ENCODE measurements around the gene CACNA1B.
"Not testable (repeated sequence)": the region's sequence is repeated elsewhere in the genome, so short reads cannot be mapped to it uniquely, and the experiment has no call there.

CACNA1B gene

GRCh38 chr9:138120511-138121437 lies 243.2 kb downstream of the CACNA1B start:
- DNase-seq: no peak

DNA sequence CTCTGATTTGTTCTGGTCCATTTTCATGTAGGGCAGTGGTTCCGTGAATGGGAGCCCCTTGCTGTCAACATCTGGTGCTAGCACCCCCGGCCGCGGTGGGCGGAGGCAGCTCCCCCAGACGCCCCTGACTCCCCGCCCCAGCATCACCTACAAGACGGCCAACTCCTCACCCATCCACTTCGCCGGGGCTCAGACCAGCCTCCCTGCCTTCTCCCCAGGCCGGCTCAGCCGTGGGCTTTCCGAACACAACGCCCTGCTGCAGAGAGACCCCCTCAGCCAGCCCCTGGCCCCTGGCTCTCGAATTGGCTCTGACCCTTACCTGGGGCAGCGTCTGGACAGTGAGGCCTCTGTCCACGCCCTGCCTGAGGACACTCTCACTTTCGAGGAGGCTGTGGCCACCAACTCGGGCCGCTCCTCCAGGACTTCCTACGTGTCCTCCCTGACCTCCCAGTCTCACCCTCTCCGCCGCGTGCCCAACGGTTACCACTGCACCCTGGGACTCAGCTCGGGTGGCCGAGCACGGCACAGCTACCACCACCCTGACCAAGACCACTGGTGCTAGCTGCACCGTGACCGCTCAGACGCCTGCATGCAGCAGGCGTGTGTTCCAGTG lies 244.0 kb downstream of the CACNA1B start:
- no peak for DNase-seq

DNA sequence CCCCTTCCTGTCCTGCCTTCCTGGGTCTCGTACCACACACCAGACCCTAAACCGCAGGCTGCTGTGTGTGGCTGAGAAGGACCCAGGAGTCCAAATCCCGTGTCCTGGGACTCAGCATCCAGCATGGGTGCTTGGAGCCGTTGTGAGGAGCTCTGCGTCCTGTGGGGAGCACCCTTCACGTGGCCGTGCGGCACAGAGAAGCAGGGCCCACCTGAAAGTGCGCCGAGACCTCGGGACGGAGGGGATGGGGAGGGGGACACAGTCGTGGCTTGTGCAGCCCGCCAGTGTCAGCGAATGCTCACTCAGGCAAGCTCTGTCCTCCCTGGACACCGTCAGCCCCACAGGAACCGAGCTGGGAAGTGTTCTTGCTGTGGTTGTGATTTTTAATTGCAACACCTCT lies 244.6 kb downstream of the CACNA1B start:
- no peak for DNase-seq

DNA sequence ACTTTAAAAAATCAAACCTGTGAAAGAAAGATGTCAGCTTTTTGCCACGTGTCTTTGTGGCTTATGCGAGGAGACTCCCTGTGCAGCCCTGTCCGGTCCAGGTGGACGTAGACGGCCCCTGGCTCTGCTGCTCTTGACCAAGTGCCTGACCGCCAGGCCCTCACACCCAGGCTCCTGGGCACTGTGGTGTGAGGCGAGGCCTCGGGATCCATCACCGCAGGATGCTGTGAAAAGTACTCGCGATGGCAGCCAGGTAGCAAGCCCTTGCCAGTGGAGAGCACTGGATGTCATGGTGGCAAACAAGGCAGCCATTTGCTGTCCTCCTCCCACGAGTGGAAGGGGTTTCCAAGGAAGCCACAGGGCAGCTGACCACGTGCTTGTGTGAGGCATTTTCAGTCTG lies 245.1 kb downstream of the CACNA1B start:
- DNase-seq: no peak

- DNase-seq: no peak
Observed at GRCh38 chr9:138123086-138123485, 245.5 kb downstream of the CACNA1B start.

DNA sequence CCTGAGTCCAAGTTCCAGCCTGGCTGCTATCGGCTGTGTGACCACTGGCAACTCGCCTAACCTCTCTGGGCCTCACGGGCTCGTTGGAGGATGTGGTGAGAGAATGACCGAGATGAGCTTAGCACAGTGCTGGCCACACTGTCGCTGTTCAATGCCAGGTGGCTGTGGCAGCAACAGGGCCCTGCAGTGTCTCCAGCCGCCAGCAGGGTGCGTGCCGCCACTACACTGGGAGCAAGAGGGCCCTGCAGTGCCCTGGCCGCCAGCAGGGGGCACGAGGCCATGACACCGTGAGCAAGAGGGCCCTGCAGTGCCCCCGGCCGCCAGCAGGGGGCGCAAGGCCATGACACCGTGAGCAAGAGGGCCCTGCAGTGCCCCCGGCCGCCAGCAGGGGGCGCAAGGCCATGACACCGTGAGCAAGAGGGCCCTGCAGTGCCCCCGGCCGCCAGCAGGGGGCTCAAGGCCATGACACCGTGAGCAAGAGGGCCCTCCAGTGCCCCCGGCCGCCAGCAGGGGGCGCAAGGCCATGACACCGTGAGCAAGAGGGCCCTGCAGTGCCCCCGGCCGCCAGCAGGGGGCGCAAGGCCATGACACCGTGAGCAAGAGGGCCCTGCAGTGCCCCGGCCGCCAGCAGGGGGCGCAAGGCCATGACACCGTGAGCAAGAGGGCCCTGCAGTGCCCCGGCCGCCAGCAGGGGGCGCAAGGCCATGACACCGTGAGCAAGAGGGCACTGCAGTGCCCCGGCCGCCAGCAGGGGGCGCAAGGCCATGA lies 248.7 kb downstream of the CACNA1B start:
- peak; percentile 41 for DNase-seq

DNA sequence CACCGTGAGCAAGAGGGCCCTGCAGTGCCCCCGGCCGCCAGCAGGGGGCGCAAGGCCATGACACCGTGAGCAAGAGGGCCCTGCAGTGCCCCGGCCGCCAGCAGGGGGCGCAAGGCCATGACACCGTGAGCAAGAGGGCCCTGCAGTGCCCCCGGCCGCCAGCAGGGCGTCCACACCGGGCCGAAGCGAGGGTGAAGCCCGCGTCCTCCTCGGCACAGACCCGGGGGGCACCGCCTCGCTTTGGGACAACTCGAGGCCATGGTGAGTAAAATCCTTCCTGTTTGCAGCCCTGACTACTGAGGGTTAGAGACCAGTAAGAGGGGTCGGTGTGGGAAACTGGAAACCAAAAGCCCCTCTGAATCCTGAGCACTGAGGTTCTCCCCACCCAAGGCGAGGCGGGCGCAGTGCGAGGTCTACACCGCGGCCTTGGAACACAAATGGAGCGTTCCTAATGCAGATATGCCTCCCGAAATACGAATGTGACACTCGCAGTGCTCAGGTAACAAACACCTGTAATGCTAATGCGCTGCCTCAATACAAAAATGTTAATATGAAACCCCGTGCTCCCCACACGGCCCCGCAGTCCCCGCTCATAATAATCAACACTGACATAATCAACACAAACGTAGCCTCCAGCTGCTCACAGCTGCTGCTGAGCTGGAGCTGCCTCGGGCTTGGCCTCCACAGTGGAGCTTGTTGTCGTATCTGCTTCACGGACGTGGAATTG lies 249.4 kb downstream of the CACNA1B start:
- not testable (repeated sequence) for DNase-seq

DNA sequence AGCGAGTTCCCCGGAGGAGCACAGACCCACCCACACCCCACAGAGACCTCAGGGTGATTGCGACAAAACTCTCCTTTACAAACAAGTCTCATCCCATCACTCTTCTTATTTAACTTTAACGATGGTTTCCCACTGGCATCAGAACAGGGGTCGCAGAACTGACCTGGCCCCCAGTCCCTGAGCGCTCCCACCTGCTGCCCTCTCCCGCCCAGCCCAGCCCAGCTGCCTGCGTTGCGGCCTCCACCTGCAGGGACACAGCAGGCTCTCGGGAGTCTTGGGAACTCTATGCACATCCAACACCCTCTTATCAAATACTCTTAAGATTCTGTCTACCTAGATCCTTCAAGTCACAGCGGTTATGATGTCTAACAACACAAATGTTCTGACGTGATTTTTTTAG lies 250.4 kb downstream of the CACNA1B start:
- DNase-seq: not testable (repeated sequence)

DNA sequence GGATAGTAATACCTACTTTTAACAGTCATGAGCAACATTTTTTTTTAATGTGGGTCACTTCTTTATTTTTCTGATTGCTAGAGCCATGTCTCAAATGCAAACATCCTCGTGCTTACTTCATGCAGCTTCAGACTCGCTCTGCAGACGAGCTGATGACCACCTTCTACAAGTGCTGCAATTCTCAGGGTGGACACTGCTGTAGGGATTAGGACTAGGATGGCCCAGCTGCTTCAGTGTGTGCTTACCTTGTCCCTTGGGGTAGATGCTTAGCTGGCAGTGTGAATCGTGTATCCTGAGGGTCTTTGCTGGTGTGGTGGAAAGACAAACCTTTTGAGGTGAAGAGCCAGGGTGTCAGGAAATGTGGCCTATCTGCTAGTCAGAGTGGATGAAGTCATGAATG lies 251.7 kb downstream of the CACNA1B start:
- DNase-seq: not testable (repeated sequence)

GRCh38 chr9:138132946-138133705 lies 255.5 kb downstream of the CACNA1B start:
- not testable (repeated sequence) for DNase-seq

DNA sequence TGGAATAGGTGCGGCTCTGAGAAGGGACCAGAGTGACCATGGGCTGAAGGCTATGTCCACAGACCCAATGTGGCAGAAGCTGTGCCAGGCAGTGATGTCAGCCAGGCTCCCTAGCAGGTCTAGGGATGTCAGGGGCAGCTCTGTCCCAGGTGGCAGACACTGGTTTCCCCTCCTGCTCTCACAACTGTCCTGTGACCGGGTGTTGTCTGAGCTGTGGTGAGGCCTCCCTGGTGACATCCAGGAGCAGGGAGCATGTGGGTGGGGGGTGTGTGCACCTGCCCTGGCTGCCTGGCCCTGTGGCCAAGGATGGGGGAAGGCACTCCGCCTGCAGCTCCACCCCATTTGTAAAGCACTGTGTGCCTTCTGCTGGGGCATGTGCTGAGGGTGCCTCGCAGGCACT lies 257.0 kb downstream of the CACNA1B start:
- not testable (repeated sequence) for DNase-seq

DNA sequence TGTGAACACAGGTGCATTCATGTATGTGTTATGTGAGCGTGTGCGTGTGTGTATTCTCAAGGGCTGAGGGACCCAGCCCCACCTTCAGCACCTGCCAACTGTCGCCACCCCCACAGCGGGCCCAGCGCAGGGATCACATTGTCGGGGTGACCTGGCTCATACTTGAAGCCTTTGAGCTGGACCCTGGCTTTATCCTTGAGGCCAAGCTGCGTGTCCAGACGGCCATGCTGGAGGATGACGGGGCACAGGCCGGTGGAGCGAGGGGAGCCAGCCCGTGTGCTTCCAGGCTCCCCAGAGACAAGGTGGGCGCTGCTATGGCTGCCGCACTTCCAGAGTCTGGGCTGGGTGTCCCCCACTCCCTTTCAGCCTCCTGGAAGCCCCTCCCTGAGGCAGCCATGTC lies 261.5 kb downstream of the CACNA1B start:
- not testable (repeated sequence) for DNase-seq

GRCh38 chr9:138140980-138141379 lies 263.4 kb downstream of the CACNA1B start:
- not testable (repeated sequence) for DNase-seq

GRCh38 chr9:138142528-138143244 lies 265.1 kb downstream of the CACNA1B start:
- DNase-seq: not testable (repeated sequence)

DNA sequence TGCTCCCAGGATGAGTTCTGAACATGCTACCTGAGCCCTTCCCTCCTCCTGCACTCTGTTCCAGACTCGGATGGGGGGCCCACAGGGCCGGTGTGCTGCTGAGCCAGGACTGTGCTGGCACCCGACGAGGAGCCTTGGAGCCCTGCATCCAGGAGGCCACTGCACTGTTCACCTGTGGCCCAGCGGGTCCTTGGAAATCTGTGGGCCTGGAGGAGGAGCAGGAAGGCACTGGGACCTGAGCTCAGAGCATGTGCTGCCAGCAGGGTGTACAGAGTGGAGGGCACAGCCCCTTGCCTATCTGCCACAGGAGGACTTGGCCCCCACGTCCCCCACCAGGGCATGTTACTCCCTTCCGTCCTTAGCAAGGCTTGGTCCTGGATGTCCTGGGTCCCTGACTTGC lies 265.9 kb downstream of the CACNA1B start:
- not testable (repeated sequence) for DNase-seq

- peak; percentile 27 for DNase-seq
Observed at GRCh38 chr9:138147556-138147955, 270.0 kb downstream of the CACNA1B start.

DNA sequence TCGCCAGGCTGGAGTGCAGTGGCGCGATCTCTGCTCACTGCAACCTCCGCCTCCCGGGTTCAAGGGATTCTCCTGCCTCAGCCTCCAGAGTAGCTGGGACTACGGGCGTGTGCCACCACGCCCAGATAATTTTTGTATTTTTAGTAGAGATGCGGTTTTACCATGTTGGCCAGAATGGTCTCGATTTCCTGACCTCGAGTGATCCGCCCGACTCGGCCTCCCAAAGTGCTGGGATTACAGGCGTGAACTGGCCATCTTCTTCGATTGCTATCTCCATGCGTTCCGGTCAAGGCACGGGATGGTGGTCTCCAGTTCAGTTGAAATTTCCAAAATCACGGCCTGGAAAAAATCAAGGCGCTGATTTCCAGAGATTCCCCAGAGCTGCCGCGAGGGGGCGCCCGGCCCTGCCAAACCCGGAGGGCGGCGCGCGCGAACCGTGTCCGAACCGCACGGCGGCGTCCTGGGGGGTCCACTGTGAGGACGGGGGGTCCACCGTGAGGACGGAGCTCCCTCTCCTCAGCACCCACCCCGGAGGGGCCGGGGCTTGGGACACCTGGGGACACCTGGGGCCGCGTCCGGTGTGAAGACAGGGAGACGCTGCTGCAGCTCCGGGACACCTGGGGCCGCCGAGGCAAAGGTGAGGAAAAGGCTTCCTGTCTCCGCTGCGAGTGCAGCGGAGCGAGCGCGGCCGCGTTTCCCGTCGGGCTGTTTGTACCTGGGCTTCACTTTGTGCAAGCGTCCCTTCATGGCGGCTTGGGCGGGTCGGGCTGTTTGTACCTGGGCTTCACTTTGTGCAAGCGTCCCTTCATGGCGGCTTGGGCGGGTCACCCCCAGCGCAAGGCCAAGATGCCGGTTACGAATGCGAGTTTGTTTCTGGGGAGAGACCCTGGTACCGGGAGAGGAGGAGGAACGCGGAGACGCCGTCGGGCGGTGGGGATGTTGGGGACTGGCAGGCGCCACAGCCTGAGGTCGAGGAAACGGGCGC lies 272.4 kb downstream of the CACNA1B start:
- peak; percentile 23 for DNase-seq

DNA sequence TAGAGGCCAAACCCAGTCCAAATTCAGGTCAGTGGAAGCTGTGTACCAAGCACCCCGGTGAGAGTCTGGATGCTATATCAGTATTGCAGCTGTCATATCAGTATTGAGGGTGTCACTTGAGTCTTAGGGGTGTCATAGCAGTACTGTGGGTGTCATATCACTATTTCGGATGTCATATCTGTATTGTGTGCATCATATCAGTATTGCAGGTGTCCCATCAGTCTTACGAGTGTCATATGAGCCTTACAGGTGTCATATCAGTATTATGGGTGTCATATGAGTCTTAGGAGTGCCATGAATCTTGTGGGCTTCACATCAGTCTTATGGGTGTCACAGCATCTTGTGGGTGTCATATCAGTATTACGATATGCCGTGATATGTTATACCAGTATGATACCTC lies 278.2 kb downstream of the CACNA1B start:
- DNase-seq: not testable (repeated sequence)

DNA sequence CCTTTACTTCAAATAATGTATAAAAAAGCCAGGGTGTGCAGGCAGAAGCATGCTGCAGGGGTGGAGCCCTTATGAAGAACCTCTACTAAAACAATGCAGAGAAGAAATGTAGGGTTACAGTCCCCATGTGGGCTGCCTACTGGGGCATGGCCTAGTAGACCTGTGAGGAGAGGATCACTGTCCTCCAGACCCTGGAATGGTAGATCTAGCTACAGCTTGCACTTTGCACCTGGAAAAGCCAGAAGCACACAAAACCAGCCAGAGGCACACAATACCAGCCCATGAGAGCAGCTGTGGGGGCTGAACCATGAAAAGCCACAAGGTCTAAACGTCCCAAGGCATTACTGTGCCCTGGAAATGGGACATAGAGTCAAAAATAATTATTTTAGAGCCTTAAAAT lies 289.2 kb downstream of the CACNA1B start:
- DNase-seq: not testable (repeated sequence)

All from CD4-positive, alpha-beta T cell treated with Interleukin-15 for 1 hour (primary cell).